Fibroblast of the aortic adventitia (primary cell): ENCODE measurements around the gene BCAS2. TPM values are rescaled to one million over a fixed set of nuclear protein-coding genes. Genes with fewer than 3 reads are reported as not detected.
"Not testable (repeated sequence)": the region's sequence is repeated elsewhere in the genome, so short reads cannot be mapped to it uniquely, and the experiment has no call there.

Source experiments
- DNase-seq: peaks from one replicate; pipeline ENCODE4 v3.0.0-alpha.2; 2010; ENCODE audit warnings: low read depth
- H3K4me3 ChIP-seq: 2 replicates; pipeline ENCODE4 v1.5.1; 2011; ENCODE audit warnings: low read depth, mild to moderate bottlenecking, control low read depth, low read length, moderate library complexity
- CTCF ChIP-seq: IDR thresholded peaks from 2 replicates; pipeline ENCODE4 v1.5.1; 2011; ENCODE audit warnings: mild to moderate bottlenecking, low read length, control low read depth, inconsistent platforms; ENCODE audit not compliant: insufficient read depth
- total RNA-seq: library from RNA; depleted of rRNA; stranded (reverse); fragments of >200 nt; gene quantifications from 2 replicates; pipeline ENCODE4 v1.2.3, GENCODE V29; 2012; ENCODE audit warnings: low replicate concordance

Gene BCAS2
- total RNA-seq, 1 donor = 52.5 TPM

- H3K4me3 ChIP-seq = no peak overlapping the region
- no peak for DNase-seq
- TF ChIP-seq CTCF = no peak
These were observed 6.8 kb upstream of the BCAS2 start for GRCh38 chr1:114588196-114588689.

- H3K4me3 ChIP-seq = no peak overlapping the region
- no peak for DNase-seq
- TF ChIP-seq CTCF = no peak
These were observed 6.0 kb upstream of the BCAS2 start for GRCh38 chr1:114587203-114587991.

GRCh38 chr1:114586513-114587047 is 5.2 kb upstream of the BCAS2 start:
- no peak overlapping the region for H3K4me3 ChIP-seq
- TF ChIP-seq CTCF = no peak
- DNase-seq = no peak

GRCh38 chr1:114585231-114585630 is 3.8 kb upstream of the BCAS2 start:
- no peak for TF ChIP-seq CTCF
- peak; percentile 43 for DNase-seq
- no peak overlapping the region for H3K4me3 ChIP-seq

GRCh38 chr1:114574365-114574764 is 7.0 kb downstream of the BCAS2 start:
- TF ChIP-seq CTCF = no peak
- no peak overlapping the region for H3K4me3 ChIP-seq
- no peak for DNase-seq

- H3K4me3 ChIP-seq = no peak overlapping the region
- DNase-seq = no peak
- no peak for TF ChIP-seq CTCF
These were observed 17.3 kb downstream of the BCAS2 start for GRCh38 chr1:114564141-114564540.

- not testable (repeated sequence) for DNase-seq, H3K4me3 ChIP-seq
These were observed 18.4 kb downstream of the BCAS2 start for GRCh38 chr1:114562978-114563510.
